Measurements from ENCODE around the gene SLC17A7.
"Not testable (repeated sequence)": the region's sequence is repeated elsewhere in the genome, so short reads cannot be mapped to it uniquely, and the experiment has no call there.

The SLC17A7 gene

GRCh38 chr19:49441210-49441959, at the start of gene SLC17A7:
TSS of gene SLC17A7 (minus strand) at chr19:49441527. CDS start at chr19:49441379, 148 bp downstream.
- no peak for DNase-seq (ENCODE audit: low read depth)

GRCh38 chr19:49490287-49491029, 49.1 kb upstream of the SLC17A7 start:
- DNase-seq (ENCODE audit: low read depth): no peak

GRCh38 chr19:49489601-49490167, 48.4 kb upstream of the SLC17A7 start:
- DNase-seq (ENCODE audit: low read depth): no peak

- DNase-seq (ENCODE audit: low read depth): no peak
These were observed 47.7 kb upstream of the SLC17A7 start for GRCh38 chr19:49488863-49489537.

- DNase-seq (ENCODE audit: low read depth): no peak
These were observed 46.9 kb upstream of the SLC17A7 start for GRCh38 chr19:49488046-49488862.

- peak; percentile 98 for DNase-seq (ENCODE audit: low read depth)
These were observed 46.1 kb upstream of the SLC17A7 start, which contains the start of gene RPL13A for GRCh38 chr19:49487277-49488045. TSS of gene RPL13A (plus strand) at chr19:49487608. CDS start at chr19:49487630, 22 bp downstream.

GRCh38 chr19:49486710-49487276, 45.5 kb upstream of the SLC17A7 start:
- no peak for DNase-seq (ENCODE audit: low read depth)

- no peak for DNase-seq (ENCODE audit: low read depth)
These were observed 44.9 kb upstream of the SLC17A7 start for GRCh38 chr19:49486232-49486631.

- DNase-seq (ENCODE audit: low read depth): no peak
These were observed 39.8 kb upstream of the SLC17A7 start for GRCh38 chr19:49481020-49481683.

GRCh38 chr19:49479975-49480628, 38.8 kb upstream of the SLC17A7 start:
- DNase-seq (ENCODE audit: low read depth): no peak

- no peak for DNase-seq (ENCODE audit: low read depth)
These were observed 34.9 kb upstream of the SLC17A7 start for GRCh38 chr19:49475995-49476880.

- no peak for DNase-seq (ENCODE audit: low read depth)
These were observed 34.0 kb upstream of the SLC17A7 start for GRCh38 chr19:49475191-49475917.

- DNase-seq (ENCODE audit: low read depth): no peak
These were observed 33.2 kb upstream of the SLC17A7 start for GRCh38 chr19:49474542-49474924.

GRCh38 chr19:49473868-49474541, 32.7 kb upstream of the SLC17A7 start, which contains the start of gene FLT3LG:
TSS of gene FLT3LG (plus strand) at chr19:49474215. CDS start at chr19:49474640, 425 bp downstream.
- peak; percentile 77 for DNase-seq (ENCODE audit: low read depth)

- DNase-seq (ENCODE audit: low read depth): not testable (repeated sequence)
These were observed 32.2 kb upstream of the SLC17A7 start for GRCh38 chr19:49473501-49473867.

GRCh38 chr19:49472936-49473335, 31.6 kb upstream of the SLC17A7 start:
- DNase-seq (ENCODE audit: low read depth): no peak

- DNase-seq (ENCODE audit: low read depth): no peak
These were observed 29.3 kb upstream of the SLC17A7 start for GRCh38 chr19:49470615-49470978.

All from stimulated activated CD8-positive, alpha-beta memory T cell treated with anti-CD3 and anti-CD28 coated beads, Interleukin-15, amount 100 ng/mL, for 1 hour (primary cell).